HG02588 (cell line): ENCODE results near the gene GLIPR1.
"Not testable (repeated sequence)": the region's sequence is repeated elsewhere in the genome, so short reads cannot be mapped to it uniquely, and the experiment has no call there.

Experiments used
- ATAC-seq: cut with Tn5 transposase; IDR thresholded peaks from one replicate; pipeline ENCODE4 v1.9.1; 2021; ENCODE audit warnings: mild to moderate bottlenecking, moderate library complexity; ENCODE audit not compliant: unreplicated experiment

The GLIPR1 gene

DNA sequence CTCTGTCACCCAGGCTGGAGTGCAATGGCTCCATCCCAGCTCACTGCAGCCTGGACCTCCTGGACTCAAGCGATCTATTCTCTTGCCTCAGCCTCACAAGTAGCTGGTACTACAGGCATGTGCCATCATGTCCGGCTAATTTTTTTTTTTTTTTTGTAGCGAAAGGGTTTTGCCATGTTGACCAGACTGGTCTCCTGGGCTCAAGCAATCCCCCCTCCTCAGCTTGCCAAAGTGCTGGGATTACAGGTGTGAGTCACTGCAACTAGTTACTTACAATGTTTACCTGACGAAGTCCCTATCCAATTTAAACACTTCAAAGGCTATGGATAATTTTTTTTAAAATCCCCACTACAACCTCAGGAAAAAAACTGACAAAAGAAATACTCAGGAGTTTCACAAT, 29.1 kb downstream of the GLIPR1 start:
- no peak for ATAC-seq

GRCh38 chr12:75511116-75512048, 30.8 kb downstream of the GLIPR1 start, which contains the start of gene KRR1:
Gene KRR1 (minus strand): TSS chr12:75511609. CDS start chr12:75511597, 12 bp downstream.
- ATAC-seq, result peak; percentile 97

DNA sequence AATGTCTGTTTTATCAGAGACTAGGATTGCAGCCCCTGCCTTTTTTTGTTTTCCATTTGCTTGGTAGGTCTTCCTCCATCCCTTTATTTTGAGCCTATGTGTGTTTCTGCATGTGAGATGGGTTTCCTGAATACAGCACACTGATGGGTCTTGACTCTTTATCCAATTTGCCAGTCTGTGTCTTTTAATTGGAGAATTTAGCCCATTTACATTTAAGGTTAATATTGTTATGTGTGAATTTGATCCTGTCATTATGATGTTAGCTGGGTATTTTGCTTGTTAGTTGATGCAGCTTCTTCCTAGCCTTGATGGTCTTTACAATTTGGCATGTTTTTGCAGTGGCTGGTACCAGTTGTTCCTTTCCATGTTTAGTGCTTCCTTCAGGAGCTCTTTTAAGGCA, 40.7 kb downstream of the GLIPR1 start:
- ATAC-seq, result not testable (repeated sequence)

GRCh38 chr12:75522124-75522523, 41.6 kb downstream of the GLIPR1 start:
- ATAC-seq, result not testable (repeated sequence)

DNA sequence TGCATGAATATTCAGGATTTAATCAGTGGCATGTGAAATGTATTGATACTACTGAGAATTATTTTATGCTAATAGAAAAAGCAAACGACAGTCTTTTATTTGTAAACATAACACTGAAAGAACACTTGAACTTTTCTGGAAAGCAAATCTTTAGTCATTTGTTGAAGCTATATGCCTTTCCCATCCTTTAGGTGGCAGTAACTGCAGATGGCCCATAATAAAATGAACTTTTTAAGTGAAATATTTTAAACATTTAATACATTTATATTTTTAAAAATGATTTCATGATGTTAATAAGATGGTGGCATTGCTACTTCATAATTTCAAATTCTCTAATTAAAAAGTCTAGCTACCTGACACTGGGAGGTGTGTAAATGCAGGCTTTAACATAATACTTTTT, 44.7 kb downstream of the GLIPR1 start:
- no peak for ATAC-seq

DNA sequence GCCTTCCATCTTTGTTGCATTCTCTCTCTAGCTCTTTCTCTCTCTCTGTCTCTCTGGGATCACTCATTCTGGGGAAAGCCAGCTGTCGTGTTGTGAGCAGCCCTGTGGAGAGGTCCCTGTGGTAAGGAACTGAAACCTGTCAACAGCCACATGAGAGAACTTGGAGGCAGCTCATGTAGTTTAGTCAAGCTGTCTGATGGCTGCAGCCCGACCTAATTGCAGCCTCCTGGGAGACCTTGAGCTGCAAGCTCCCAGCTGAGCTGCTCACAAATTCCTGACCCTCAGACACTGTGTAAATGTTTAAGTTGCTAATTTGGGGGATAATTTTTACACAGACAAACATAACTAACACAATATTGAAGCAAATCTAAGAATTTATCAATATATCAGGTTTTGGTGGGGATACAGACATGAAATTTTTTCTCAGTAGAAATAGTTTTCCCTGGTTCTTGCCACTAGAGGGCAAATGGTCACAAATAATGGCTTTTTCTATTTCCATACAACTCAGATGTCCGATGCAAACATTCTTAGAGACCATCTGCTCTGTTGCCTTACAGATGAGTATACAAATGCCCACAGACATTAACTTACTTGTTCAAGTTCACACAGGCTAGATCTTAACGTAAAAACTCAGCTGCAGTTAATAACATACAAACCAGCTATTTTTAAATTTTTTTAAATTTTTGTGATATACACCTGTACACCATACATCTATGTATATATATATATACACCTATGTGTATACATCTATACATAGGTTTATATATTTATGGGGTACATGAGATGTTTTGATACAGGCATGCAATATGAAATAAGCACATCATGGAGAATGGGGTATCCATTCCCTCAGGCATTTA, 46.3 kb downstream of the GLIPR1 start:
- peak; percentile 89 for ATAC-seq

DNA sequence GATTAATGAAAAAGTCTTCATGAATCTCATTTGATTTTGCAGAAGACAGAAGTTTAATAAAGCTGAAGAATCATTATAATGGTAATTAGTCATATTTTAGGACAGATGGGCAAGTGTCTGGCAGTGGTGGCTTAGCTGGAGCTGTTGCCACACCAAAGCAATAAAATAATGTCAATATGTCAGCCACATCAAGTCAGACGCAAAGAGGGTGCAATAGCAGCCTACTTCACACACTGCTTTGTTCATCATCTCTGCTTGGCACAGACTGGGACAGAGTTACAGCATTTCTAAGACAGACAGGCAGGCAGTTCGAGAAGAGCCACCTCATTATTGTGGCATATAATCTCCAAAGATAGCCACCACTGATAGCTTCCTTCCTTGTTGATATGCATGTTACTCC, 47.7 kb downstream of the GLIPR1 start:
- no peak for ATAC-seq

DNA sequence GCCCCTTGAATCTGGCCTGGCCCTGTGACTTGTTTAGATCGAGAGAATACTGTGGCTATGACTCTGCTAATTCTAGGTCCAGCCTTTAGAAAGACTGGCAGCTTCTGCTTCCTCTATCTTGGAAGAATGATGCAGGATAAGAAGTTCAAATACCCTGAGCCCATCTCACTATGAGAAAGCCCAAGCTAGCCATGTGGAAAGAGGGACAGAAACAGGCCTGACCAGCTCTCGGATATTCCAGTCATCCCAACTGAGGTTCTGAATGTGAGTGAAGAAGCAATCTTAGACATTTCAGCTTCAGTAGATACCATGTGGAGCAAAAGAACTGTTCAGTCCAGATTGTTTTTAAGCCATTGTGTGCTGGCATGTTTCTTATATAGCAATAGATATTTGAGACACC, 48.1 kb downstream of the GLIPR1 start:
- ATAC-seq, result no peak

DNA sequence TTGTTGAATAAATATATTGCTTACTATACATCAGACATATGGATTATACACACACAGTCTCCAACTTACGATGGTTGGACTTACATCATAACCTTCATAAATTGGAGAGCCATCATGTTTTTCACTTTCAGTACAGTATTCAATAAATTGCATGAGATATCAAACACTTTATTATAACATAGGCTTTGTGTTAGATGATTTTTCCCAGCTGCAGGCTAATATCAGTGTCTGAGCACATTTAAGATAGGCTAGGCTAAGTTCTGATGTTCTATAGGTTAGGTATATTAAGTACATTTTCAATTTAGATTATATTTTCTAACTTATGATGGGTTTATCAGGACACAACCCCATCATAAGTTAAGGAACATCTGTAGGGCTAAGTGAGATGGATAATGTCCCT, 48.8 kb downstream of the GLIPR1 start:
- no peak for ATAC-seq

GRCh38 chr12:75529826-75530225, 49.3 kb downstream of the GLIPR1 start:
- ATAC-seq, result no peak

DNA sequence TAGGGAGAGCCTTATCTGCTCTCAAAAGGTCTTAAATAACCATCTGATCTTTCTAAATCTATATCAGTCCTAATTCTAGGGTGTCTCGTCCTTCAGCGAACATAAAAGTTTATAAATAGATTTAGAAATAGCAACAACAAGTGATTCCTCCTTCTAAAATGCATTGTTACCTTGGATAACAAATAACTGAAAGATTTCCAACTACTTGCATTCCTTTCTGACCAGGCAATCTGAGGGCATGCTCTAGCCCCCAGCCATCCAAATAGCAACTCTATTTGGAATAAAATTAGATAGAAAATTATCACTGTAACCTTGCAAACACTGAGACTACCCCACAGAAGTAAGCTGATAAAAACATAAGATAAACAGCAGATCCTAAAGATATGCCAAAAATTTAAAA, 52.7 kb downstream of the GLIPR1 start:
- no peak for ATAC-seq

GRCh38 chr12:75539889-75540288, 59.3 kb downstream of the GLIPR1 start:
- ATAC-seq, result no peak

GRCh38 chr12:75542942-75543341, 62.4 kb downstream of the GLIPR1 start:
- no peak for ATAC-seq

- no peak for ATAC-seq
Measured at GRCh38 chr12:75543529-75543928, 63.0 kb downstream of the GLIPR1 start.

DNA sequence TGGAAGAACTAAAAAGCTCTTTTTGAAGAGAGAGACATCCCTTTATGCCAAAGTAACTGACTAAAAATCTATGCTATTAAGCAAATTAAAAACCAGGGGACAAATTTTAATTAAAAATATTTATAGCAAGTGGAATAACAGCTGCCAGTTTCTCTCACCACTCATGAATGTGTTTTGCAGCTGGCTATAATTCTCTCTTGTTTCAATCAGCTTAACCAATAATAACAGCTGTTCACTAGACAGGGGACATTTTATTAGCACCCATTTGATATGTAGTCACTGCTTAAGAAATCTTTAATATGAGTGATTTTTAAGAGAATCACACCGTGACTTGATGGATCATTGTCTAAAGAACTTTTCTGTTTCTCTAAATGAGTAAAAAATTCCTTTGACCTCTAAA, 65.1 kb downstream of the GLIPR1 start:
- ATAC-seq, result no peak

GRCh38 chr12:75548879-75549278, 68.3 kb downstream of the GLIPR1 start:
- ATAC-seq, result no peak

DNA sequence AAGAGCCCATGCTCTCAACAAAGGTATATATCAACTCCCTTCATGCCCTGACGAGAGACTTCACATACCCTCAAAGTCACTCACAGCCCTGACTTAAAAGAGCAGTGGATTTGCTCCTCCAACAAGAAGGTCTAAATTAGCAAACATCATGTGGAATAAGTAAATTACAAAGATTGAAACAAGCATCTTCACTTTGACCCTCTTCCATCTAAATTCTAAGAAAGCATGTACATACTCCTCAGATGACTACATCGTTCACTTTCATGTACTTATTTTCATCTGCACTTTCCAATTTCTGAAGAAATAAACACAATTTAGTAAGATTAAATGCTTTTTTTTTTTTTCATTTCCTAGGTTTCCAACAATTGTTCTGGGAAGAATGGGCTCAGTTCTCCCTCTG, 69.4 kb downstream of the GLIPR1 start:
- ATAC-seq, result no peak

- ATAC-seq, result no peak
Measured at GRCh38 chr12:75550401-75551240, 70.1 kb downstream of the GLIPR1 start.

GRCh38 chr12:75551477-75551876, 70.9 kb downstream of the GLIPR1 start:
- ATAC-seq, result no peak

DNA sequence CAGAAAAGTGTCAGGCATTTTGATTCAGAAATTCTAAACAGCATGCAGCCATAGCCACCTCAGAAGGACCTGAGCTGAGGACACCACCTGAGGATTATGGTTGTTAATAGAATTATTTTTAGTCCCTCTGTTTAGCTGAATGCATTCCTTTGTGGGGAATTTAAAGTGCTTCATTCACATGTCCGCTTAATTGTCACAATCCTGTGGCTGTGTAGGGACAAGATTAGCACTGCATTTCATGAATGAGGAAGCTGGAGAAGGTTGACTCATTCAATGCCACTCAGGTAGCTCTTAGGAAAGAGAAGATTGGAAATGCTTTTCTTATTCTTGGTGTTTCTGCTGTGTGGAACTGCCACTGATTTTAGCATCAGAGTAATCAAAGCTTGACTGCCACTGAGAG, 72.8 kb downstream of the GLIPR1 start:
- no peak for ATAC-seq
